ENCODE measurements around the gene DLGAP4.
A peak's percentile ranks its signal among the peaks of the same experiment; 100 is the strongest.

The DLGAP4 gene

DNA sequence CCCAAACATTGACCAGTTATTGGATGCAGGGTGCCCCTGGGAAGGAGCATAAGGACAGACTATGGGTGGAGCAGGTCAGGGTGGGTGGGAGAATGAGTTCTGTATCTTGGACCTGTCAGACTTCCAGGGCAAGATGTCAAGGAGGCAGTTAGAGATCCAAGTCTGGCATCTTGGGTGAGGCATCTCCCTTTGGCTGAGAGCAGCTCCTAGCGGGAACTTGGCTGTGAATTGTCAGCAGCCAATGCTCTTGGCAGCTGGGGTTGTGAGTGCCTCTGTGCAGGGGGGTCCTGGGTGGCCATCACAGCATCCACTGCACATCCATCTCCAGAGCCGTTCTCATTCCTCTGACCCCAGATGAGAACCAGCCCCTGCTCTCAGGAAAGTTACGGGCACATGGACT is 118.2 kb downstream of the DLGAP4 start:
- no peak for DNase-seq

DNA sequence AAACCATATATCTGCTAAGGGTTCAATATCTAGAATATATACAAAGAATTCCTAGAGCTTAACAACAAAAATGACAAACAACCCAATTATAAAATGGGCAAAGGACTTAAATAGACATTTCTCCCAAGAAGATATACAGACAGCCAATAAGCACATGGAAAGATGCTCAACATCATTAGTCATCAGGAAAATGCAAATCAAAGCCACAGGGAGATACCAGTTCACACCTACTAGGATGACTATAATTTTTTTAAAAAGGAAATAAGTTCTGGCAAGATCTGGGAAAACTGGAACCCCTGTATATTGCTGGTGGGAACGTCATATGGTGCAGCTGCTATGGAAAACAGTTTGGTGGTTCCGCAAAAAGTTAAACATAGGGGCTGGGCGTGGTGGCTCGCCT is 119.0 kb downstream of the DLGAP4 start:
- DNase-seq, result no peak

DNA sequence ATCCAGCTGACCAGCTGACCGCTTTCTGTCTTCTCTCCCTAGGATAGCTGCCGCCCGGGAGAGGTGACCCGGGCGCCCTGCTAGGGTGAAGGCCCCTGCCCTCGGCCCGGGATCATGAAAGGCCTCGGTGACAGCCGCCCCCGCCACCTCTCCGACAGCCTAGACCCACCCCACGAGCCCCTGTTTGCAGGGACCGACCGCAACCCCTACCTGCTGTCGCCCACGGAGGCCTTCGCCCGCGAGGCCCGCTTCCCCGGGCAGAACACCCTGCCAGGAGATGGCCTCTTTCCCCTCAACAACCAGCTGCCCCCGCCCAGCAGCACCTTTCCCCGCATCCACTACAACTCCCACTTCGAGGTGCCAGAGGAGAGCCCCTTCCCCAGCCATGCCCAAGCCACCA is 125.5 kb downstream of the DLGAP4 start:
- no peak for DNase-seq

DNA sequence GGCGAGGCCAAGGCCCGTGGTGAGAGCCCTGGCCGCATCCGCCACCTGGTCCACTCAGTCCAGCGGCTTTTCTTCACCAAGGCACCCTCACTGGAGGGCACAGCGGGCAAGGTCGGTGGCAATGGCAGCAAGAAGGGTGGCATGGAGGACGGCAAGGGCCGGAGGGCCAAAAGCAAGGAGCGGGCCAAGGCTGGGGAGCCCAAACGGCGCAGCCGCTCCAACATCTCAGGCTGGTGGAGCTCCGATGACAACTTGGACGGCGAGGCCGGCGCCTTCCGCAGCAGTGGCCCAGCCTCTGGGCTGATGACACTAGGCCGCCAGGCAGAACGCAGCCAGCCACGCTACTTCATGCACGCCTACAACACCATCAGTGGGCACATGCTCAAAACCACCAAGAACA is 126.0 kb downstream of the DLGAP4 start:
- no peak for DNase-seq

DNA sequence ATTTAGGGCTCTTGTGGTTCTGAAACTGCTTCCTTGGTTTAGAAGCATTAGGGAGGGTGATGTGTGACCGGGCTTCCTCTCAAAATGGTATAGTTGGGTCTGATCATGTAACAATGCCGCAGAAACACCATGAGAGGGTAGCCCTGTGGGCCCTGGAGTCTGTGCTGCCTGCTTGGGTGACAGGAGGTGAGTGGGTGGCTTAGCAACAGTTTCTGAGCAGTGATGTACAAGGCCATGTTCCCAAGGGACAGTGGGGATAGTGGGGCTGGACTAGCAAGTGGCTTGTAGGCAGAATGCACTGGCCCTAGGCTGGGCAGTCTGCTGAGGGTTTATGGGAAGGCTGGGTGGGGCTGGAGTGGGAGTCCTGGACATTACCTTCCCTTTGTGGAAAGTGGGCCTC is 128.2 kb downstream of the DLGAP4 start:
- DNase-seq, result no peak

DNA sequence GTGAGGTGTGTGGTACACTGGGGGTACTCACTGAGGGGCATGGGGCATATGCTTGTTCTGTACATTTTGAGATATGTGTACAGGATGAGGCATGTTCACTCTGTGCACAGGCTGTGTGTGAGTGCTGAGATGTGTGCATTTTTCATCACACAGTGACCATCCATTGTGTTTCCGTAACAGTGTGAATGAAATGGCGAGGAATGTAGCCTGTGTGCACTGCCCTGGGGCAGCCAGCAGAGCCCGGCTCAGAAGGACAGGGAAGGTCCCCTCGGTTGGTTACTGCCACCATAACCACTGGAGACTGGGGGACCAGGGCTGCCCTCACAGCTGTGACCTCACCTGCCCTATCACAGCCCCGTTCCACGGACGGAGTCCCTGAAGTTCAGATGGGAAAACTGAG is 129.0 kb downstream of the DLGAP4 start:
- DNase-seq, result no peak

DNA sequence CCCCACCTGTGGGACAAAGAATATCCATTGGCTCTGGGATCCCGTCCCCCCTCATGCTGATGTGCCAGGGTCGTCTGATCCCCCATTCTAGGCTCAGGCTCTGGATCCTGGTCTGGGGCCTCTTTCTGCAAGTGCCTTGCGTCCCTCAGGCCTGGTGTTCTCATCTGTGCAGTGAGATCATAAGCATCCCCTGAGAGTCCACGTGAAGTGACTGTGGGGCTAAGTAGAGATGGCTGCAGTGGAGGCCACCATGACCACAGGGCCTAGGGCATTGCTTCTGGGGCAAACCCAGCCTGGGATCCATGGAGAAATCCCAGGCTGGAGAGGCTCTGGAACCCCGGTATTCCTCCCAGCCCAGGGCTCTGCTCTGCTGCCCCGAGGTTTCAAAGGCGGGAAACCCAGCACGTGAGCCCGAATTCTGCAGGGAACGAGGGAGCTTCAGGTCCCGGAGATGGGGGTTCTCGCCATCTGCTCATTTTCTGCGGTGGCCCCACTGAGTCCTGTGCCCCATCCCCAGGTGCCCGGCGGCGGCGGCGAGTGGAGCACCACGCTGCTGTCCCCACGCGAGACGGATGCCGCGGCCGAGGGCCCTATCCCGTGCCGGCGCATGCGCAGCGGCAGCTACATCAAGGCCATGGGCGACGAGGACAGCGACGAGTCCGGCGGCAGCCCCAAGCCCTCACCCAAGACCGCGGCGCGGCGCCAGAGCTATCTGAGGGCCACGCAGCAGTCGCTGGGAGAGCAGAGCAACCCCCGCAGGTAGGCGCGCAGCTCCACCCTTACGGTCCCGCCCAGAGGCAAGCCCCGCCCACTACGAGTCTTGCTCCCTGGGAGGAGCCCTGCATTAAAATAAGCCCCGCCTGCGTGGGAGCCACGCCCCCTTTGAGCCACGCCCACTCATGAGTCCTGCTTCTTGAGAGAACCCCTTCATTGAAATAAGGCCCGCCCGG is 129.7 kb downstream of the DLGAP4 start:
- DNase-seq, result peak; percentile 89

DNA sequence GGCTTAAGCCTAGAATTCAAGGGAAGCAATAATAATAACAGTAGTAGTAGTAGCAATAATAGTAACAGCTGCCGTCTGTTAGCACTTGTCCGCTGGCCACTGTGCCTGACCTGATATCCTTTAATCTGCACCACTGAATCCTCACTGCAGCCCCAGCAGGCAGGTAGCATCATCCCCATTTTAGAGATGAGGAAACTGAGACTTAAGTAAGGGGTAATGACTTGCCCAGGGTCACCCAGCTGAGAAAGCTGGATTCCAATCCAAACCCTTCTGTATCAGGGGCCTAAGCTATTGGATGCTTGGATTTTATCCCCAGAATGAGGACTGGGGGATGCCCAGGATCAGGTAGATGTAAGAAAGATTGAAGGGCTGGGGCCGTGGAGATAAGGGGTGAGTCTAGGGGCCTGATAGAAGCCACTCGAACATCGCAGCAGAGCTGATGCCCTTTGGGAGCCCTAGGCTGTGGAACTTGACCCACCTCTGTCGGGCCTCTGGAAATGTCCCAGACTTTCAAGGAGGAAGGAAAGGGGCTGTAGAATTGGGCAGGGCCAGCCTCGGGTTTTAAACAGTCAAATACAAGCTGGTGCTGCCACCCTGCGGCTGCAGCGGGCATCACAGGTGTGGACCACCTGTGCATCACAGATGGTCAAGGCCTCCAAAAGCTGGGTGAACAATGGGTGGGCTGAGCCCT is 133.0 kb downstream of the DLGAP4 start:
- DNase-seq, result peak; percentile 57

DNA sequence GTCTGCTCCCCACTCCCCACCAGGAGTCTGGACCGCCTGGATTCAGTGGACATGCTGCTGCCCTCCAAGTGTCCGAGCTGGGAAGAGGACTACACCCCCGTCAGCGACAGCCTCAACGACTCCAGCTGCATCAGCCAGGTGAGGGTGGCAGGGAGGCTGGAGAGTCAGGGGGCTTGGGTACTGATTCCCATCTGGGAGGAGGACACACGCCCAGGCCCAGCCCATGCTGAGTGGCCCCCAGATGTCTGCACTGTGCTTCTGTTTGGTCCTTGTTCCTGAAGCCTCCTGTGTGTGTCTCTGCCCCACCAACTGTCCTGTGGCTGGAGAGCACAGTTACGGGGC is 133.6 kb downstream of the DLGAP4 start:
- no peak for DNase-seq

DNA sequence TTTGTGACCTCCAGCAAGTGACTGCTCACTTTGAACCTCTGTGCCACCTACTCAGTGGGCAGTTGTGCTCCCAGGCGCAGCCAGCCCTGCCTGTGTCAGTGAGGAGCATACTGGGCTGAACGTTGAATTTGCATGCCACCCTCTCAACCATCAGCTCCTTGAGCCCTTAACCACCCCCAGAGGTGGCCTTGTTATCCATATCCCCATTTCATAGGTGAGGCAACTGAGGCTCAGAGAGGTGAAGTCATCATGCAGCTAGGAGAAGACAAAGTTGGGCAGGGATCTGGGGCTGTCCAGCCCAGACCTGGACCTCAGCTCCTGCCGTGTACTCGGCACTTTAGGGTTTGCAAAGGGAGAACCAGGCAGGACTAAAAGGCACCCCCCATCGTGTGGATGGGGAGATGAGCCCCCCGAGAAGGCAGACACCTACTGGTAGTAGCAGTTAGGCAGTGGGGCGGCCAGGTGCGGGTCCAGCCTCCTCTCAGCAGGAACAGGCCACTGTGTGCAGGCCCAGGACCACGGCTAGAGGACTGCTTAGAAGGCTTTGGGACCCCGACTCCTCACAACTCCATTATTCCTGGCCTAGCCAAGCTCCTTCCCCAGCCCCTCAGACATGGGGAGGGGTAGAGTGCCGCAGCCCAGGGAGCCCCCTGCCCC is 134.4 kb downstream of the DLGAP4 start:
- DNase-seq, result no peak

DNA sequence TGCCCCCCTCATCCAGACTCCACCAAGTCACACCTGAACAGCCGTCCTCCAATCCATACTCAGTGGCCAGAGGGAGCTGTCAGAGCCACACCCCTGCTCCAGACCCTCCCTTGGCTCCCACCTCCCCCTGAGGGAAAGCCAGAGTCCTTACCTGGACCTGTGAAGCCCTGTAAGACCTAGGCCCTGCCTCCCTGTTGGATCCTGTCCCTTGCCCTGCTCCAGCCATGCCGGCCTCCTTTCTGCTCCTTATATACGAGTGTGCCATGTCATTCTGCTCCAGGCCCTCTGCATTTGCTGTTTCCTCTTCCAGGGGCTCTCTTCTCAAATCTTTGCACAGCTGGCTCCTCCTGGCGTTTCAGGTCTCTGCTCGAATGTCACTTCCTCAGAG is 134.9 kb downstream of the DLGAP4 start:
- no peak for DNase-seq

DNA sequence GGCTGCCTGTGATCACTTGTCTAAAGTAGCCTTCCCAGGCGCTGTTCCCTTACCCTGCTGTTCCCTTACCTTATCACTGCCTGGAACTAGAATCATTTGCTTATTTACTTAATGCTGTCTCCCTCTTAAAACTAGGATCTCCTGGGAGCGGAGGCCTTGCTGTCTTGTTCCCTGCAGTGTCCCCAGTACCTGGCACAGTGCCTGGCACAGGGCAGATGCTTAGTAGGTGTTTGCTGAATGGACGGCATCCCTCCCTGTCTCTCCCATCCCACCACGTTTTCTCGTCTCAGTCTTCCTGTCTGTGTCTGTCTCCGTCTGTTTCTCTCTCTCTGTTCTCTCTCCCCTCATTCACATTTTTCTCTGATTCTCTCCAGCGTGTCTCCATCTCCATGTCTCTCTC is 135.3 kb downstream of the DLGAP4 start:
- DNase-seq, result no peak

DNA sequence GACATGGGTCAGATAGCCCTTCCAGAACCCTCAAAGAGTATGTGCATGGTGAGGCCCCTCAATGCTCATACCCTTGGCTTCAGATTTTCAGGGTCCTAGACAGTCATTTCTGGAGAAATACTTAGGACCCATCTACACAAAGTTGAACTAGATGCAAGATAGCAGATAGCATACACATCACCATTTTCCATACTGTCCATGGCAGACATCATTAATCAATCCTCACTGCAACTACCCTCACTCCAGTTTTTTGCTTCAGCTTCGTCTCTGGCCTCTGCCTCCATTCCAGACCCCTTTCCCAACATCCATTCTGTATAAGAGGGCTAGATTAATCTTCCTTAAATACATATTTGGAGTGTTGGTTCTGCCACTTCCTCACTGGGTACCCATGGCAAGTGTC is 139.7 kb downstream of the DLGAP4 start:
- DNase-seq, result no peak

DNA sequence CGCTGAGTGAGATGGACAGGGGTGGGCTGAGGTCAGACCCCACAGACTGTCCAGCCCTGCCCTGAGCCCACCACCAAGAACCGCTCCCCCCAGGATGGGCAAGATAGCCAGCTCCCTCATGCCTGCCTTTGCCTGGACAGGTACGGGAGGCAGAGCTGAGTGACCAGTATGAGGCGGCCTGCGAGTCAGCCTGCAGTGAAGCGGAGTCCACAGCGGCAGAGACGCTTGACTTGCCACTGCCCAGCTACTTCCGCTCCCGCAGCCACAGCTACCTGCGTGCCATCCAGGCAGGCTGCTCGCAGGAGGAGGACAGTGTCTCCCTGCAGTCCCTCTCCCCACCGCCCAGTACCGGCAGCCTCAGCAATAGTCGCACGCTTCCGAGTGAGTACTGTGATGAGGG is 140.4 kb downstream of the DLGAP4 start:
- no peak for DNase-seq

DNA sequence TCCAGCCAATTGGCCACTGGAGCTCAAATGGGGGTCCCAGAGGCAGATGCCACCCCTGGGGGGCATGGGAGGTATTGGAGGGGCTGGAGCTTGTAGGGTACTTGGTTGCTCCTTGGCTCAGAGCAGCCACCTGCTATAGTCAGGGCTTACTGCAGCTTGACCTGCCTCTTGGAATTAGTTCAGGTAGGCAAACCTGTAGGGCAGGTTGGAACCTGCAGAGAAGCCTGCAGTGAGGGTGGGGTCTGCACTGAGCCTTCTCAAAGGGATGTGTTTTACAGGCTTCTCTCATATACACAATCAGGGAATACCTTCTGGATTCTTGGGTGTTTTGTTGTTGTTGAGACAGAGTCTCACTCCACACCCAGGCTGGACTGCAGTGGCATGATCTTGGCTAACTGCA is 141.0 kb downstream of the DLGAP4 start:
- DNase-seq, result no peak

DNA sequence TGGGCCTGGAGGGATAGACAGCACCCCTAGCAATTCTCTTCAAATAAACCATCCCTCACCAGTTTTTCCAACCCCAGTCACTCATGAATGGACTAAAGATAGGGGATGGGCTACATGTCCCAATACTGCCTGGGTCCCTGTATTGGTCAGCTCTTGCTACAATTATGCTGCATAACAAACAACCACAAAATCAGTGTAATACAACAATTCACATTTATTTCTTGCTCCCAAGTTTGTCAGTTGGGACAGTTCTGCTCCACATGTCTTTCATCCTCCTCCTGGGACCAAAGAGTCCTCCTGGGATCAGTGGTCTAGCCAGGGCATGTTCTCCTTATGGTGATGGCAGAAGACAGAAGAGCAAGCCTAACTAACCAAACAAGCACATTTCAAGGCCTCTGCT is 143.5 kb downstream of the DLGAP4 start:
- DNase-seq, result no peak

DNA sequence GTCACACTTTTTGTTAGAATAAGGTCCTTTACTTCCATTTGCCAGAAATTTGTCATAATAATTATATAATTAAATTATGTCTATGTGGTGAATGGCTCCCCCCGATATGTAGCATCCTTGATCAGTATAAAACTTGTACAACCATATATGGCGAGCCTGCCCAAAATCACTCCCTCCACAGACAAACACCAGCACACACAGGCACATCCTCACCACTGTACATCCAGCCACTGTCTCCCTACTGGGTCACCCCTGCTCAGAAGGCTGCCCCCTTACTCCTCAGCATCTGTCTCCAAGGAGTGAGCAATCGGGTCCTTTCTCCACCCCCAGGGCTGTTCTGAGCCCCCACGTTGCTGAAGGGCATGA is 148.2 kb downstream of the DLGAP4 start:
- no peak for DNase-seq

DNA sequence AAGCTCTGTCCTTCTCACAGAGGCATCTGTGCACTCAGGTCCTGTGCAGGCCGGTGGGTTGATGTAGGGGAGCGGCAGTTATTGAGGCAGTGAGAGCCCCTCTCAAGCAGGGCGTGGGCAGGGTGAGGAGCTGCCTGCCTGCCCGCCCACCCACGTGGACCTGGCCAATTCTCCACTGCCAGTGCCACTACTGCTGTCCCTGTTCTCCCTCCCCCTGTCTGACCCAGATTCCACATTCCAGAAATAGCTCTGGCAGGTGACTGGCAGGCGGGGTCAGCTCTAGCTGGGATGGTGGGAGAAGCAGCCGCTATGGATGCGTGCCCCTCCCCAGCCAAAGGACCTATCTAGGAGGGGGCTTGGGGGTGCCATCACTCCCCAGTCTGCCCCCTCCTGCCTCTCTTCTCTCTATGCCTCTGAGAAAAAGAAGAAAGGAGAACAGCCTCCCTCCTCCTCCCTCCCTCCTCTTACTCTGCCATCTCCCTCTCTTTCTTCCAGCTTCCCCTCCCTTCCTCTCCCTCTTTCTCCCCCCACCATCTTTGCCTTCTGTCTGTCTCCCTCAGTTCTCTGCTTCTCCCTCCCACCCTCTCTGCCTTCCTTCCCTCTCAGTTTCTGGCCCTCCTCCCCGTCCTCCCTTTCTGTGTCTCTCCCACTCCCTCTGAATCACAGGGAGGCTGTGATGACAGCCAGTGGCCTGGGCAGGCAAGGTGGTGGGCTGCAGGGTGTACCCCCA is 148.7 kb downstream of the DLGAP4 start:
- no peak for DNase-seq

DNA sequence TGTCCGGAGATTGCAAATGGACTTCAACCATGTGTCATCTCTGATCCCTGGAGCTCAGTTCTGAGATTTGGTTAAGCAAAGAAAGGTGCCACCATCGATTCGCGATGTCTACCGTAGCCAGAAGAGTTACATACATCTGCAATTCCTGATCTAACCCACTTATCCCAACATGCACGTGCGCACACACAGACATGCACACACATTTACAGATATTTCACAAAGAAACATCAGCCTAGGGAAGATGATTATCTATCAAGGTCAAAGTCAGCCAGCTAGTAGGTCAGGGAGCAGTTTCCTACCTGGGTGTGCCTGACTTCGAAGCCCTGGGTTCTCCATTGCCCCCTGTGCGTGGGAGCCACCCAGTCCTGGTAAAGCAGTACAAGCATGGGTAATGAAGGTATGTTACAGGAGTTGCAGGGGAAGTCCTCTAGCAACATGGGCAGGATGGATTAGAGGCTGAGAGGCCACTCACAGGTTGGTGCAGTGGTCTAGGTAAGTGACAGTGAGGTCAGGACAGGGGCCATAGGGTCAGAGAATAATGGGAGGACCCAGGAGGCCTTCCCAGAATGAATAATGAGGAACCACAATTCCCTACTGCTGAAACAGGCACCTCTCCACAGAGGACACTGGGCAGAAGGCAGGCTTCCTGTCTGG is 150.0 kb downstream of the DLGAP4 start:
- no peak for DNase-seq

DNA sequence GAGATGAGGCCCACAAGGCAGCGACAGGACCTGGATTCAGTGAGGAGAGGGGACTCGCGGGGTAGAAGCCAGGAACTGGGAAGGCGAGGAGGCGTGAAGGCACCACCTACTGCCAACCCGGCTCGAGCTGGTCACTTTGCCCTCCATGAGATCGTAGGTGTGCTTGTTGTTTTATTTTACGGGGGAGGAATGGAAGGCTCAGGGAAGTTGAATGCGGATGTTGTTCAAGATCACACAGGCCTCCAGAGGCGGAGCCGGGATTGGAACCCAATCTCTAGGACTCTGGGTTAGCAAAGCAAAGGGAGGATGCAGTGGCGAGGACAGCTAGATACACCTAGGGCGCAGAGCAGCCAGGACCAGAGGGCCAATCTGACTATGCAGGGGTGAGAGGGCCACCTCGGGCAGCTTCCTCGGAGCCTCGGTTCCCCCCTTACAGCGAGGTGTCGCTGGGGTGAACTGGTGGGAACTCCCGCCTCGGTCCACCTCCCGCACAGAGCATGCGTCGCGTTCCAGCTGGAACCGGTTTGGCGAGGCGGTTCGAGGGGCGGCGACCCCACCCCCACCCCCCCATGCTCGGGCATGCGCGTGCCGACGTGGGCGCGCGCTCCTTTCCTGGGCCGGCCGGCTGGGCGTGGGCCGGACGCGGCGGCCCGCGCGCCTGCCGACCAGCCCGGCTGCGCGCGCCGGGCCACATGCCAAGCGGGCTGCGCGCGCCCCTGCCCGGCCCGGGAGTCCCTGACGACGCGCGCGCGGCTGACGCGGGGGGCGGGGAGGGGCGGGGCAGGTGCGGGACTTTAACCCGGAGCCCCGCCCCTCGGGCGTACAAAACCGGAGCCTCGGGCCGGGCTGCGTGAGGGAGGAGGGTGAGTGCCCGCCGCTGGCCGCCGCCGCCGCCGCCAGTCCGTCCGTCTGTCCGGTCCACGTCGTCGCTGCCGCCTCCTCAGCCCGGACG is 154.8 kb downstream of the DLGAP4 start:
- peak; percentile 93 for DNase-seq

DNA sequence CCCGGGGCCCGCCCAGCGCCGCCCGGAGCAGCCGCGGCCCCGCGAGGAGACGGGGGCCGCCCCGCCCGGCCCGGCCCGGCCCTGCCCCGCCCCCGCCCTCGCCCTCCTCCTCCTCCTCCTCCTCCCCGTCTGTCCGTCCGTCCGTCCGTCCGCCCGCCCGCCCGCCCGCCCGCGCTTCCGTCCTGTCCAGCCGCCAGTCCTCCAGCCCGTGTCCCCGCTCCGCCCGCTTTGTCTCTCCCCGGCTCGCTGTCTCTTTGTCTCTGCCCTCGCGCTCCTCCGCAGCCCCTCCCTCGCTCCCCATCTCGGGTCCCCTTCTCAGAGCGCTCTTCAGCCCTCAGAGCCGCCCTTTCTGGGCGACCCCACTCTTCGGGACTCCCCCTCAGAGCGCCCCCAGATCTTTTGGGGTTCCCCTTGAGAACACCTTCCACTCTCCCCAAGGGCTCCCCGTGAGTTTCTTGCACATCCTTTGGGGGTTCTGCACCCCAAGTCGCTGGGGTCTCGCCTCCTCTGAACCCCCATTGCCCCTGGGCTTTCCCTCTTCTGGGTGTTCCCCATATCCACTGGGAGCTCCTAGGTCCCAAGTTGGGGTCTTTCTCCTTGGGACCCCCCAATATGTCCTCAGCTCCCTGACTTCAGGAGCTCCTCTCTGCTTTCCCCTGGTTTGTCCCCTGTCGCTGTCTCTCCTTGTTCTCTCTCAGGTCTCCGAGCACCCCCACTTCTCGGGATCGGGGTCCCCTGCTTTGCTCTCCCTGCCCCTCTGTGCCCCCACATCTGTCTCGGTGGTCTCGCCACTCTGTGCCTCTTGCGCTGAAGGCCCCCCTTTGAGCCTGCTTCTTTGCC is 155.7 kb downstream of the DLGAP4 start:
- DNase-seq, result peak; percentile 52
